ENCODE measurements around the gene WFDC10B.

Gene WFDC10B

DNA sequence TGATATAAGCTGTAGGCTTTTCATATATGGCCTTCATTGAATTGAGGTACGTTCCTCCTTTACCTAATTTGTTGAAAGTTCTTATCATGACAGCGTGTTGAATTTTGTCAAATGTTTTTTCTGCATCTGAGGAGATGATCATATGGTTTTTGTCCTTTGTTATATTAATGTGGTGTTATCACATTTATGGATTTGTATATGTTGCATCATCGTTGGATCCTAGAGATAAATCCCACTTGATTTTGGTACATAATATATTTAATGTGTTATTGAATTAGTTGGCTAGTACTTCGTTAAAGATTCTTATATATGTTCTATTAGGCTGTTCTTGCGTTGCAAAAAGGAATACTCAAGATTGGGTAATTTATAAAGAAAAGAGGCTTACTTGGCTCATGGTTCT, 65.1 kb downstream of the WFDC10B start:
- no peaks in the 10 kb centered on the region for H3K27me3 ChIP-seq
- no peaks in the 10 kb centered on the region for H3K4me1 ChIP-seq
- H3K36me3 ChIP-seq: no peaks in the 10 kb centered on the region
- DNase-seq: no peak
- H3K9me3 ChIP-seq: no peaks in the 10 kb centered on the region
- H3K4me3 ChIP-seq (ENCODE audit: low read depth, low read length): no peak overlapping the region
- TF ChIP-seq, protein P1, sequence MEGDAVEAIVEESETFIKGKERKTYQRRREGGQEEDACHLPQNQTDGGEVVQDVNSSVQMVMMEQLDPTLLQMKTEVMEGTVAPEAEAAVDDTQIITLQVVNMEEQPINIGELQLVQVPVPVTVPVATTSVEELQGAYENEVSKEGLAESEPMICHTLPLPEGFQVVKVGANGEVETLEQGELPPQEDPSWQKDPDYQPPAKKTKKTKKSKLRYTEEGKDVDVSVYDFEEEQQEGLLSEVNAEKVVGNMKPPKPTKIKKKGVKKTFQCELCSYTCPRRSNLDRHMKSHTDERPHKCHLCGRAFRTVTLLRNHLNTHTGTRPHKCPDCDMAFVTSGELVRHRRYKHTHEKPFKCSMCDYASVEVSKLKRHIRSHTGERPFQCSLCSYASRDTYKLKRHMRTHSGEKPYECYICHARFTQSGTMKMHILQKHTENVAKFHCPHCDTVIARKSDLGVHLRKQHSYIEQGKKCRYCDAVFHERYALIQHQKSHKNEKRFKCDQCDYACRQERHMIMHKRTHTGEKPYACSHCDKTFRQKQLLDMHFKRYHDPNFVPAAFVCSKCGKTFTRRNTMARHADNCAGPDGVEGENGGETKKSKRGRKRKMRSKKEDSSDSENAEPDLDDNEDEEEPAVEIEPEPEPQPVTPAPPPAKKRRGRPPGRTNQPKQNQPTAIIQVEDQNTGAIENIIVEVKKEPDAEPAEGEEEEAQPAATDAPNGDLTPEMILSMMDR (IDR thresholded peaks at IDR 0.05; ENCODE audit: low read depth, low read length): no peak

DNA sequence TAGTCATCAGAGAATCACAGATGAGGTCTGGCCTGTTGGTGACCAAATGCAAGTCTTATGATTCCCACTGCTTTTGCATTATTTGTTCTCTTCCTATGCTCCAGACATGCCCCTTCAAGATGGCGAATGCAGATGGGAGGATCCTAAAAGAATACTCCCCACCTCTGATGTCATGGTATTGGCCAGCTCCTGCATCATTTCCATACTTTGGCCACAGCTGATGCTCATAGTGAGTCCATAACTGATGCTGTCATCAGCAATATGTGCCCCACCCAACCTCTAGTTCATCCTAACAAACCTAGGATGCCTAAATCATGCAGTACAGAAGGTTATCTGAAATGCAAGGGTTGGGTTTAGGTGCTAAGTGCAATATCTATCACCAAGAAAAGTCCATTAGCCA, 68.3 kb downstream of the WFDC10B start:
- H3K9me3 ChIP-seq: no peaks in the 10 kb centered on the region
- no peaks in the 10 kb centered on the region for H3K36me3 ChIP-seq
- no peak overlapping the region for H3K4me3 ChIP-seq (ENCODE audit: low read depth, low read length)
- 0 out of 2 replicates have a peak, but pooled peaks cover 5% of the 10 kb centered on the region for H3K27me3 ChIP-seq
- TF ChIP-seq, protein P1 (IDR thresholded peaks at IDR 0.05; ENCODE audit: low read depth, low read length): no peak
- no peak for DNase-seq
- H3K4me1 ChIP-seq: no peaks in the 10 kb centered on the region
